HG03159 (cell line): ENCODE results near the gene DLG1.

Experiments
- ATAC-seq: cut with Tn5 transposase; IDR thresholded peaks from one replicate; pipeline ENCODE4 v1.9.1; 2021; ENCODE audit warnings: mild to moderate bottlenecking, moderate library complexity; ENCODE audit not compliant: unreplicated experiment

Gene DLG1

DNA sequence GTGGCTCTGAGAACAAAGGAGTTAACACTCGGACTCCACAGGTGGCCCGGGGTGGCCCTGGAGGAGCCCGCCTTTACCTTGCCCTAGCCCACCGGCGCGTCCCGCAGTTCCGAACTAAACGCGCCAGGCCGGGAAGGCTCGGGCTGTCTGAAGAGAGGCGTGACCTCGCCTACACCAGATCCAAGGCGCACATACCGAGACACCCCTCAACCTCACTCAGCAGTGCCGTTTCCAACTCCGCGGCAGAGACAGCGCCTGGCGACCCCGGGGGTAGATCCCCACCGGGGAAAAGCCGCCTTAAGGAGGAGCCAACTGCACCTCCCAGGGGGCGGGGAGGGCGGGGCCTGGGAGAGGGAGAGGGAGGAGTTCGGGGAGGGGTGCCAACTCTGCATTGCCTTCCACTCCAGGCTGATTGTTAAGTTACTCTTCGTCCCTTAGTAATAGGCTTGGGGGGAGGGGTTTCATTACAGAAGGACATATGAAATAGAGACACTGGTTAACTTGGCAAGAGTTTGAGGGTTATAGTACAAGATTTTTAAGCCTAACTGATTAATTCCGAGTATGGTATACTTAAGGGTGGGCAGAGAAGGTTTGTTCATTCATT lies at the start of gene DLG1:
TSS of gene DLG1 (minus strand) at position 272 of the 604 bp plus-strand sequence. CDS start 1,408 bp downstream, outside the sequence.
- ATAC-seq: peak; percentile 55

DNA sequence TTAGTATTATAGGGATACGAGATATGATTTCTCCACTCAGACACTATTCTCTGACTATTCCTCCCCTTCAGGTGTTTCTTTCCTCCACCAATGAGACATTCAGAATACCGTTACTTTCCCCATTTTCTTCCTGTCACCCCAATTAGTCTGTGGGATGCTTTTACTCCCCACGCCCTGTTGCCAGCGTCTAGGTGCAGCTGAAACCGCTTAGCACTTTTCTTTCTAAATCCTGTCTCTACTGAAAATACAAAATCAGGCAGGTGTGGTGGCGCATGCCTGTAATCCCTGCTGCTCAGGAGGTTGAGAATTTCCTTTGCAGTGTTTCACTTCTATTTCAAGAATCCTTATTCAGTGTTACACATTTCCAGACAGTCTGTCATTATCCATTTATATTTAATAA lies 49.6 kb upstream of the DLG1 start:
- no peak for ATAC-seq

DNA sequence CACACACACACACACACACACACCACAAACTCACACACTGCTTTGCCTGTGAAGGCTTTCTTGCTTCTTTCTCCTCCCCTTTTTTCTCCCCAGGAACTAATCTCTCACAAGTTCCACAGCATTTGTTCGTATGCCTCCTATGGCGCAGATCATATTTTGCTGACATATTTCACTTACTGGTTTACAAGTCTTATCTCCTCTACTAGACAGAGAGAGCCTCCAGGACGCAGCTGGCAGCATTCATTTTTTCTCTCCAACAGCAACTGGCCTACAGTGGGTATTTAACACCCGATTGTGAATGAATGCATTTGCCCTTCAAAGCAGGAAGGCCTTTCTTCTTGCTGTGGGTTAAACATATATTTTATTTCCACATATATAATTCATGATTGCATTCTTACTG lies 47.0 kb upstream of the DLG1 start:
- no peak for ATAC-seq

DNA sequence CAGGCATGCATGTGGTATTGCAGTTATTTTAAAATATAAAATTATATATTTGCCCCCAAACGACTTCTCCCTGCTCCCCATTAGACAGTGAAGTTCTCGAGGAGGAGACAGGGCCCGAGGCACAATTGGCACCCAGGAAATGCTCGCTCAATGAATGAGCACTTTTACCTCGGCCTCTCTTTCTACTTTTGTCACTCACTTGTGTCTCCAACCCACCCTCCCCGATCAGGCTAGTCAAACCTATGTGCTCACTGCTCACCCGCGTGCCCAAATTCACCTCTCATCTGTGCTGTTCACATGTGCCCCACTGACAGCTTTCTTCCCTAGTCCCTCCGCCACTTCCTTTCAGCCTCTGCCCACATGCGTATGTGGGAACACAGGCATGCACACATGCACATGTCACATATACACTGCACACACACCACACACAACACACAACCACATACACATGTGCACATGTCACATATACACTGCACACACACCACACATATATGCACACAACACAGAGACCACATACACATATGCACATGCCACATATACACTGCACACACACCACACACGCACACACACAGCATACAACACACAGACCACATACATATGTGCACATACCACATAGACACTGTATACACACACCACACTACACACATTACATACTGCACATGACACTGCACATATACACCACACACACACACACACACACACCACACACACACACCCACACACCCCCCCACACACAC lies 46.3 kb upstream of the DLG1 start:
- ATAC-seq: no peak

DNA sequence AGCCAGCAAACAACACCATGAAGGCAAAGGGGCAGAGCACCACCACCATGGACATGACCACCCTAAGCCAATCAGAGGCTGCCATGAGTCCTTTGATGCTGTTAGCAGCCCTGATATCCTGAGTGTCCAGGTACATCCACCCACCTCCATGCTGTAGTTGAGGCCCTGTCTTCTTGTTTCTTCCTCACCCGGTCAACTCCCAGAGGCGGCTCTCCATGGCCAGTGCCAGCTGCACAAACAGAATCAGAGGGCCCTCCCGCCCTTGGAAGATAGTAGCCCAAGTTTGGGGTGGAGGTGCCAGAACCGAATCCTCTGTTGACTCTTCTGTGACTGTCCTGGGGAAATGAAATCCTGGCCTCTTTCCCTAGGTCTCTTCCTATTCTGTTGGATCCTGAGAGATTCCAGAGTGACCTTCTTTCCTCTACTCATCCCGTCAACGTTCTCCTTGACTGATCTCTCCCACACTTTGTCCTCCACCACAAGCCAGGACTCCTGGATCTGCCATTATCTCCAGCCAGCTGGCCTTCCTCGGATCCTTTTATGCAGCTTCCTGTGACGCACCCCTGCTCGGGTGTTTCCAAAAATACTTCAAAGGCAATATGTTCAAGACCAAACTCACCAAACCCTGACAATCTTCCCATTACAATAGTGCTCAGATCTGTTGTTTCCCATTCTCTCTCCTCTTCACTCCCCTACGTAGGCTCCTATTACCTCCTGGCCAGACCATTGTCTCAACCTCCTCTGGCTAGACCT lies 45.4 kb upstream of the DLG1 start:
- no peak for ATAC-seq

DNA sequence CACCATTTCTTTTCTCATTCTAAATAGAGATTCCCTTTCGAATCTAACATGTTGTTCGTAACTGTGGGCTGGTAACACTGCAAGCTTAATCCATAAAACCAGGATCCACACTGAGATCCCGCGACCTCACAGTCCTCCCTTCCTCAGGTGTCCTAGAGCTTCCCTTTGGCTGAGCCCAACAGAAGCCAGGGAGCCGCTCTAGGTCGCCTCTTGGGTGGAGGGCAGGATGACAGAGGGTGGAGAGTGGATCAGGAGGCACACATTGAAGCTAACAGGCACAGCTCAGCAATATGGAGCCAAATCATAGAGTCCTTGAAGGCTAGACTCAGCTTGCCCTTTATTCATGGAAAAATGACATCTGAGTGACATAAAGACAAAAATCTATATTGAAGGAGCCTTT lies 44.7 kb upstream of the DLG1 start:
- ATAC-seq: no peak

DNA sequence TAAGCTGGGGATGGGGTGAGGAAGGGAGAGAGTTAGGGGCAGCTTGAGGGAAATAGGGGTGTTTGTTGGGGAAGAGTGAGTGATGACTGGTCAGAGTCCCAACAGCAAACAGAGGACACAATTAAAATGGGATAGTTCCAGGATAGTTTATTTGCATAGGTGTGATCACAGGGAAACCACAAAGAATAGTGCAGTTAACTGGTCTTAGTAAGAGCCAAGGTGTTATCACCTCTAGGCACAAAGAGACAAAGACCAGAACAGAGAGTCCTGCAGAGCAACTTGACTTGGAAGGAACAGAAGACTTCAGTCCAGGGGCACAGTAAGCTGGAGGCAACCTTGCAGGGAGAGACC lies 42.1 kb upstream of the DLG1 start:
- ATAC-seq: no peak

DNA sequence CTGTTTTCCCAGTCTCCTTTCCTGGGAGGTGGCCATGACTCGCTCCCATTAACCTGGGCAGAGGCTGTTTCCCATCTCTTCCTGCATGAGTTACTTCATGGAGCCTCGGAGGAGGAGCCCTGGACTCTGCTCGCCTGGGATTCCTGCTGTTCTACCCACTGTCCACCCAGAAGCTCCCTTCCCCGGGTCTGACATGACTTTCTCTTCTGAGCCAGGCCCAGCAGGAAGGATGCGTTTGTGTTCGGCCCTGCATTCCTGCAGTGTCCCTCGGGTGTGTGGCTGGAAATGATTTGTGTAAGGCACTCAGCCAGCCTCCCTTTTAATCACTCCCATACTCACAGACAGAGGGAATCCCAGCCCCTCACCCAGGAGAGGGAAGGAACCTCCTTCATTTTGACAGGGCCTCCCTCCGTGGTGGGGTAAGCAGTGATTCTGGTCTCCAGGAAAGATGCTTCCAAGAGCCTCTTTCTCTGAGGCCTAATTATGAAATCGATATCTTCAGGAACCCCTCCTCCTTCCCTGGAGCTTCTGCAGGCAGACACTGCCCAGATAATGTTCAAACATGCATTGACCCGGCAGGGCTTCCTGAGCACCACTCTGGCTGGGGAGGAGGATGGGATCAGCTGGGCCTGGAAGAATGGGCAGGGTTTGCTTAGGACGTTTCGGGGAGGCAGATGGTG lies 41.6 kb upstream of the DLG1 start:
- no peak for ATAC-seq

DNA sequence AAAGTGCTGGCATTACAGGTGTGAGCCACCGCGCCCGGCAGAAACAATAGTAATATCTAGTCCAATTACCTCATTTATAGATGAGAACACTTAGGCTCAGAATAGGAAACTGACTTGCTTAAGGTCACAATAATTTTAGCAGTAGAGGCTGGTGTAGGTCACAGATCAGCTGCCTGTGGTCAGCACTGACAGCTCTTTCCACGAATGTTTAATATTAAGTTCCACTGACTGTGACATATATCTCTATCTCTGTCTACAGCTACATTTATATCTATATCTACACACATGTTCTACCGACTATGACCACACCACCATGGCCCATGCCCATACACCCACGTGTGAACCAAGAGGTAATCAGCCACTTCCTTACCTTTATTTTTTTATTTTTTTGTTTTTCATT lies 40.2 kb upstream of the DLG1 start:
- no peak for ATAC-seq

DNA sequence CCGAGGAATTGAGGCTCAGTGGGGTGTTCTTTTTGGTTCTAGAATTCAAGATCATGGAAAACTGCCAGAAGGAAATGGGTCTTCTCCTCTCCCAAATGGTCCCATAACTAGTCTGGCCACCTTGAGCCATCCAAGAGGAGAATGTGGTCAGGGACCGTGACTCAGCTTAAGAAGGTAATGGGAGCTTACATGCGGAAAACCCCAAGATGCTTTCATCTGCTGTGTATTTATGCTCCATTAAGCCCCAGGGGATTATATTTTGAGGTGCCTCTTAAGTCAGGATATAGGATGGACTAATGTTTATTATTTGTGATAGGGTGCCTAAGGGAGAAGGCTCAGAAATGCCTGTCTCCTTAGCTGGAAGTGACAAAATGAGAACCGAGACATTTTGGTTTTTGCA lies 39.2 kb upstream of the DLG1 start:
- no peak for ATAC-seq

DNA sequence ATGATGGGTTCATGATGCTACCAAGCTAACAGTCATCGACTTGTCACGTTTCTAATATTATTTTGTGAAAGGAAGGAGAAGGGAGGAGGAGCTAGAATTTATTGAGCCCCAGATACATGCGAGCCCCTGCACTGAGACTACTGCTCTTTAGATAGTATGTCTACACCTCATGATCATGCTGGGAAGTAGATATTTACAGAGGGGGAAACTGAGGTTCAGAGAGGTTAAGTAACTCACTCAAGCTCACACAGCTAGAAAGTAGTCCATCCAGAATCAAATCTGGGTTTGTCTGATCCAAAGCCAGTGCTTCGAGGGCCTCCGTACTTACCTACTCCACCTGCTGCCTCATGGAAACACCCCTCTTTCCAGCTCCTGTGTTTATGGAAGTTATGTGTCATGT lies 38.8 kb upstream of the DLG1 start:
- no peak for ATAC-seq

DNA sequence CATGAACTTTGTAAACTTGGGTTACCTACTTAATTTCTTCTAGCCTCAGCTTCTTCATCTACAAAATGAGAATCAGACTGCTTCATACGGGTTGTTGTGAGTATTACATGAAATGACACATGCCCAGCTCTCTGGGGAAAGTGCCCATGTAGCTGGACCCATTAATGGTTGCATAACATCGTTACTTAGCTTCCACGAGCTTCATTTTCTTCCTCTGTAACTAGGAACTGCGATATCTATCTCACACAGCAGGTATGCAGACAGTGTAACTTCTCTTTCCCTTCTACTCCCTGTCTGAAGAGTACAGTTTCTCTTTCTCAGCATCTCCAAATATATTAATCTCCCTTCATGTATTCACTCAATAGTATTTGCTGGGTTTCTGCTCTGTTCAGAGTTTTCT lies 37.9 kb upstream of the DLG1 start:
- ATAC-seq: no peak

DNA sequence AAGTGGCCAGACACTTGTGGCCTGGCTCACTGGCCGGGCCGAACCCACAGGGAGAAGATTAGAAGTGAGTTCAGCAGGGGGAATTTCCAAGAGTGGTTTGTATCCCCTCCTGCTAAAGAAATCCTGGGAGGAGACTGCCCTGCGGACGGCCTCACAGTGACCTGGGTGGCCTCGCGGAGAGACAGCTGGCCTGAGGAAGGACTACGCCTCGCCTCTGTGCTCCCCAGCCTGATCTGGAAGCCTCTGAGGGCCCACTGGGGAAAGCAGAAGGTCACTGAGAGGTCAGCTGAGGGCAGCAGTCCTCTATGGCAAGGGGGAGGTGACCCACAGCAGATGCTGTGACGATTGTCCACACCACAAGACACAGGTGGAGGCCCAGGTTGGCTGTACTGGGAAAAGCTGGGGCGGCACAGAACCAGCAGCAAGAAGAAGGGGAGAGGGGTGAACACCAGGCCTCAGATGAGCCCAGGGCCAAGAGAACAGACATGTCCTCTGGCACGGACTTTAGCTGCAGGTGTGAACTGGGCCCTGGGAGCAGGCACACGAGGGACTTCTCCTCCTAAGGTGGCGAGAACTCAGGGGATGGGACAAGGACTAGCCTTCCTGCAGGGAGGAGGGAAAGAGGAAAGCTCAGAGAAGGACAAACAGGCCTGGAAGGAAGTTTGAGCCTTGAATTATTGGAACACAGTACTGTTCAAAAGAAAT lies 37.2 kb upstream of the DLG1 start:
- no peak for ATAC-seq

DNA sequence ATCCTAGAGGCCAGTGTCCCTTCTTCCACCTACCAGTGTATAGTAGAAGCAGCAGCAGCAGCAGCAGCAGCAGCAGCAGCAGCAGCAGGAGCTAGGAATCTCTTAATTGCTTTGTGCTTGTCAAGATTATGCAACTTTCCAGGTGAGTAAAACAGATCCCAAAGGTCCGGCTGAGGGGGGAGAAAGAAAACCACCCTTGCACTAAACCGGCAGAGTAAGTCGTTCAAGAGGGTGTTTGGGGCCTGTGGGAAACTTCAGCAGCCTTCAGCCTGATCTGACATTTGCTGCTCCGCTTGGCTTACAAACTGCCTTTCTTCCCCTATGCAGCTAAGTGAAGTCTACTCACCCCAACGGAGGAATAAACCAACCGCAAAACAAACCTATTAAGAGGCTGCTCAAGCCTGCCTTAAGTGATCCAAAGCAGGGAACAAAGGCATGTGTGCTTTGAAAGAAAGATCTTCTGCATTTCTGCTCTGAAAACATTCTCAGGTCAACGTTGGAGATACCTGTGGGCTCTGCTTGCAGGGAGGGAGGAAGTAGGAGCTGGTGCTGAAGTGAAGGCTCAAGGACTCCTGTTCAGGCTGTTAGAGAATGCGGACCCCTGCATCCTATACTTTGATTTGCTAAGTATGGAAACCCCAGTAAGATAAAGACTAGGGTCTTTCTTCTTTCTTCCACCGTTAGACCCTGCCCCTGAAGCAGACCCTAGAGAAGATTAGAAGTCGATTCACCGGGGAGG lies 35.7 kb upstream of the DLG1 start:
- ATAC-seq: no peak

DNA sequence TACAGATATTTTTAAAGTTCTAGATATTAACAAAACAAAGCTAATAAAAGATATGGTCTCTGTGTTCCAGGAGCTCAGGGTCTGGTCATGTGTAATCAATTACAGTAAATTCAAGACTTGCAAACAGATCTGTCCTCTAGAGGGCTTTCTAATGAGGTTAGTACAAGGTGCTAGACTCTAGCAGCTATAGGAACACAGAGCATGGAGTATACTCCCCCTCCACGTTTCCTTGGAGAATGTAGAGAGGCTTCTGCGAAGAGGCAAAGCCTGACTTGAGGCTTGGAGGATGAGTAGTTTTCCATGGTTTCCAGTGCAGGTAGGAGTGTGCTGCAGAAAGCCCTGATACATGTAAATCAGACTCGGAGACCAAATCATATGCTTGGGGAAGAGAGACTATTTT lies 32.7 kb upstream of the DLG1 start:
- ATAC-seq: no peak

DNA sequence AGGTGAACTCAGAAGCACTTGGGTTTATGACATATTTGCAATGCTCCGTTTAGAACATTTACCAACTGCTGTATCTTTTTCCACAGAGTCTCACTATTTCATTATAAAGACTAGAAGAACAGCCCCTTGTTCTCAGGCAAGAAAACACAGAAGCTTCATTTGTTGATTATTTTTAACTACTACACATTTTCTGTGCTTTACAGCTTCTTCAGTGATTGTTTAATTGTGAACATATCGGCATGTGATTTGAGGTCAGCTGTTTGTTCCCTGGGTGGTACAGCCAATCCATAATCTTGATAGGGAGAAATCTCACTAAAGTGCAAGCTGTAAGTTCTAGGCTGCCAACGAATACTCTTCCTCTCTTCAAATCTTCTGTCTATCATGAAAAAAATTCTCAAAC lies 31.0 kb upstream of the DLG1 start:
- ATAC-seq: no peak

DNA sequence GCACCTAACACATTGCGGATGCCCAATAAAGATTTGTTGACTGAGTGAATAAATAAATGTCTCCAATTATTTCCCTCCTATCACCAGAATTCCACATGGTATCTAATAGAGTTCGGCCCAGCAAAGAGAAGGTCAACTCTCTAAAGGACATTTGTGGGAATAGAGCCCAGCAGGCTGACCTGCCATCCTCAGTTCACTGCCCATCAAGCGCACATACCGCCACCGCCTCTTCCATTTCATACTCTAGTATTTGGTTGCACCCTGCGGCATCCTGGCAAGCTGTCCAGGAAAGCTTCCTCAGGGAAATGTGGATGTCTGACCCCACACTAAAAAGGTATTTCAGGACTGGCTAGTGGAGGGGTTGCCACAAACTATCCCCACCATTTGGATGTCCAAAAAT lies 29.8 kb upstream of the DLG1 start:
- no peak for ATAC-seq

DNA sequence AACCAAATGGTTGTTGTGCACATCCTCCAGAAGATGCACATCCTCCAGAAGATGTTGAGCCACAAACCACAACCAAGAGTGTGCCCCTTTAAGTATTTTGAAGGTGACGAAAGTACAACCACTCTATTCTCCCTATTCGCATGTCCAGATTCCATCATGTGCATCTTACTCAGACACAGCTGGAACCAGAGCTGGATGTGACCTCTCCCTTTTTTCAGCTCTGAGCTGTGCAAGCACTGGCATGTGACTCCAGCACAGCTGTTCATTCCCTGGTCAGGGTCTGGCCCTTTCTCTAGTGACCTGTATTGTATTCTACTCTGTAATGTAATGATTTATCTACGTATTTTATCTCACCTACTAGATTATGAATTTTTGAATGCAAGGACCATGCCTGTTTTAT lies 29.3 kb upstream of the DLG1 start:
- no peak for ATAC-seq

DNA sequence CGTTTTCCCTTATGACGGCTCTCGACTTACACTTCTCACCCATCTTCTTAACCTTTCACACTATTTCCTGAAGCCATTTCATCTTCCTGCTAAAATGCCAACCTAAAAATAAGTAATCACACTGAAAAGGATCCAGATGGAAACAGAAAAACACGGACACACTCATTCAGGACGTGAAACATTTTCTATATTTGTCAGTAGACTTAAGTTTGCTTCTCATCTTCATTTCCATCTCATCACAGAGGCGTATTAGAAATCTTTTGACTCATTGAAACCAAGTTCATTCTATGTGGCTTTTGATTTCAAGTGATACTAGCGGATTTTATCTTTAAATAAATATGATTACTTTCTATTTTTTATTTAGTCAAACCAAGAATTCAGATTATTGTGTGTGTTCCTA lies 27.4 kb upstream of the DLG1 start:
- no peak for ATAC-seq

DNA sequence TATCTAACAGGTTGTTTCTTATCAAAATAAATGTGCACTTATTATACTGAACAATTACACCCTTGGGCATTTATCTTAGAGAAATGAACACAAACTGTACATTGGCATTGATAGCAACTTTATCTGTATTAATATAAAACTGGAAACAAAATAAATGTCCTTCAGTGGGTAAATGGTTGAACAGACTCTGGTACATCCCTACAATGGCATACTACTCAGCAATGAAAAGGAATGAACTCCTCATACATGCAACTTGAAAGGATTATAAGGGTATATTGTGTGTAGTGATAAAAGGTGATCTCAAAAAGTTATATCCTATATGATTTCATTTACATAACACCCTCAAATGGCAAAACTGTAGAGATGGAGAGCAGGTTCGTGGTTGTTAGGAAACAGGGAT lies 23.7 kb upstream of the DLG1 start:
- ATAC-seq: no peak
